H1 (cell line): ENCODE data around the gene FSTL4. TPM values are rescaled to one million over a fixed set of nuclear protein-coding genes. Genes with fewer than 3 reads are reported as not detected.

Source experiments
- CREB1 ChIP-seq: IDR thresholded peaks from 2 replicates; pipeline ENCODE4 v1.6.1; 2012; ENCODE audit warnings: inconsistent platforms
- EGR1 ChIP-seq: IDR thresholded peaks from 2 replicates; pipeline ENCODE4 v1.6.1; 2011; ENCODE audit warnings: low read depth, low read length, borderline replicate concordance
- JUND ChIP-seq: IDR thresholded peaks from 2 replicates; pipeline ENCODE4 v1.6.1; 2011; ENCODE audit warnings: mild to moderate bottlenecking, improper control_type of control experiment, low read length
- KDM4A ChIP-seq: IDR thresholded peaks from one replicate; pipeline ENCODE4 v1.7.1; 2012; ENCODE audit warnings: low read depth, mild to moderate bottlenecking, moderate library complexity, low read length, inconsistent platforms; ENCODE audit not compliant: severe bottlenecking
- TAF7 ChIP-seq: optimal IDR thresholded peaks from 2 replicates; pipeline ENCODE3; 2011; ENCODE audit warnings: low read depth, mild to moderate bottlenecking, inconsistent platforms, low read length, moderate library complexity, borderline replicate concordance
- polyA plus RNA-seq, 7 experiments: library from polyadenylated mRNA; depleted of rRNA in 3 of 7; stranded (reverse) in 5 of 7; unstranded in 2 of 7; fragments of >200 nt in 5 of 7; fragments of 200-250 nt in 2 of 7; gene quantifications; 1 replicate in 5 of 7; 2 replicates in 1 of 7; 4 replicates in 1 of 7; pipeline versions ENCODE4 v1.2.1 to v1.2.3, GENCODE V29; 2011 to 2013; ENCODE audit warnings: missing spikeins in 2 of 7, mixed read lengths in 2 of 7
- total RNA-seq: library from RNA; stranded (reverse); fragmentation: NEBNext Ultra II Directional; extraction: Animal tissue kit (Norgen Biotek cat#: 25700); gene quantifications from 2 replicates; pipeline ENCODE4 v1.2.1, GENCODE V29; 2021

Gene FSTL4
- total and polyA plus RNA-seq, 2 of the 8 experiments (the other 6 are each of a cell fraction or from before 2014, with no cell fraction given), result 3.1 to 4.1 TPM

DNA sequence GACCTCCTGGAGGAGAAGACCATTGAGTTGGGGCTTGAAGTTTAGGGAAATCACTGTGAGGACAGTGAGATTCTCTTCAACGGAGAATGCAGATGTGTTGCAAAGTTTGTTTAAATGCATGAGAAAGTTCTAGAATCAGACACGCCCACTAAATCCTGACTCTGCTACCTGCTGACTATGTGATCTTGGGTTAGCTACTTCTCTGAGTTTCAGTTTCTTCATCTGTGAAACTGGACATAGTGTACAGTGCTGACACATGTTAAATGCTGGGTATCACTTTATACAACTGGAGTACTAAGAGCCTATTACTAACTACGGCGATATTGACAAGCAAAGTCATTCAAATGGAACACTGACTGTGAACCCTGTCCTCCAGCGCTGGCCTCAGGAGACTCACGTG is 305.1 kb downstream of the FSTL4 start (continued):
- TF ChIP-seq KDM4A, result no peak
- TF ChIP-seq TAF7, result no peak
- TF ChIP-seq JUND, result no peak
- no peak for TF ChIP-seq EGR1
- no peak for TF ChIP-seq CREB1
